Activated CD4-positive, alpha-beta T cell treated with anti-CD3 and anti-CD28 coated beads, Interleukin-2, amount 50 U/mL, for 4 hours (primary cell): ENCODE data around the gene EIF2S3B.

Experiments used
- DNase-seq, 2 experiments: peaks; one replicate each; pipeline ENCODE4 v3.0.0-alpha.2; 2020

The EIF2S3B gene

GRCh38 chr12:10554756-10555481 is 49.2 kb downstream of the EIF2S3B start:
- no peak for DNase-seq

- no peak for DNase-seq
These were observed 51.6 kb downstream of the EIF2S3B start for GRCh38 chr12:10557329-10557728.

GRCh38 chr12:10557766-10558165 is 52.1 kb downstream of the EIF2S3B start:
- no peak for DNase-seq
